HepG2 (cell line): ENCODE measurements around the gene ZFAND2B. TPM values are rescaled to one million over a fixed set of nuclear protein-coding genes. Genes with fewer than 3 reads are reported as not detected.

ENCODE experiments used
- BRD4 ChIP-seq: sonication (generic); formaldehyde crosslinking; IDR thresholded peaks from 2 replicates; pipeline ENCODE4 v1.4.0; 2020; ENCODE audit warnings: missing genetic modification reagents
- JDP2 ChIP-seq: sonication (generic); formaldehyde crosslinking; IDR thresholded peaks from 2 replicates; pipeline ENCODE4 v1.8.1; 2022; ENCODE audit warnings: missing genetic modification reagents, borderline replicate concordance
- KDM2A ChIP-seq: sonication (generic); formaldehyde crosslinking; IDR thresholded peaks from 2 replicates; pipeline ENCODE4 v1.4.0; 2020; ENCODE audit warnings: low read depth, missing genetic modification reagents, borderline replicate concordance
- KDM4B ChIP-seq: sonication (generic); formaldehyde crosslinking; IDR thresholded peaks from 2 replicates; pipeline ENCODE4 v1.4.0; 2020; ENCODE audit warnings: missing genetic modification reagents
- RAD51 ChIP-seq: fragments of 450-650 bp; IDR thresholded peaks from 2 replicates; pipeline ENCODE4 v1.6.1; 2016; ENCODE audit warnings: borderline replicate concordance
- ZC3H13 ChIP-seq: sonication (generic); formaldehyde crosslinking; IDR thresholded peaks from 2 replicates; pipeline ENCODE4 v1.8.1; 2023; ENCODE audit warnings: mild to moderate bottlenecking, missing genetic modification reagents, moderate library complexity
- ZNF33A ChIP-seq: sonication (generic); formaldehyde crosslinking; IDR thresholded peaks from 2 replicates; pipeline ENCODE4 v1.5.1; 2020; ENCODE audit warnings: missing genetic modification reagents, mild to moderate bottlenecking, moderate library complexity, borderline replicate concordance
- ZNF343 ChIP-seq: sonication (generic); formaldehyde crosslinking; IDR thresholded peaks from 2 replicates; pipeline ENCODE4 v1.4.0; 2020; ENCODE audit warnings: mild to moderate bottlenecking, missing genetic modification reagents
- ZNF780A ChIP-seq: sonication (generic); formaldehyde crosslinking; IDR thresholded peaks from 2 replicates; pipeline ENCODE4 v1.8.0; 2022; ENCODE audit warnings: mild to moderate bottlenecking, missing genetic modification reagents, moderate library complexity
- ZSCAN12 ChIP-seq: sonication (generic); formaldehyde crosslinking; IDR thresholded peaks from 2 replicates; pipeline ENCODE4 v1.9.0; 2021; ENCODE audit warnings: mild to moderate bottlenecking, missing genetic modification reagents
- polyA plus RNA-seq, 8 experiments: library from polyadenylated mRNA; depleted of rRNA in 3 of 8; stranded (reverse) in 7 of 8; unstranded in 1 of 8; fragments of >200 nt; fragmentation: Illumina TruSeq in 4 of 8; extraction: Trizol in 4 of 8; gene quantifications; 2 replicates each; pipeline versions ENCODE4 v1.2.1 to v1.2.3, GENCODE V29; 2011 to 2016; ENCODE audit warnings: low read depth in 4 of 8, missing spikeins in 1 of 8, mixed read lengths in 1 of 8; ENCODE audit not compliant: insufficient read depth in 1 of 8
- total RNA-seq, 5 experiments: library from RNA; depleted of rRNA; stranded (reverse); fragments of >200 nt; fragmentation: Illumina TruSeq; extraction: Trizol; gene quantifications; 2 replicates each; pipeline ENCODE4 v1.2.3, GENCODE V29; 2016; ENCODE audit warnings: low read depth in 1 of 5
- TF ChIP-seq, protein P1 (sequence below): sonication (generic); formaldehyde crosslinking; IDR thresholded peaks from 2 replicates; pipeline ENCODE4 v1.4.0; 2020; ENCODE audit warnings: mild to moderate bottlenecking, missing genetic modification reagents
- TF ChIP-seq, protein P2 (sequence below): sonication (generic); formaldehyde crosslinking; IDR thresholded peaks from 2 replicates; pipeline ENCODE4 v1.5.1; 2020; ENCODE audit warnings: mild to moderate bottlenecking, missing genetic modification reagents, moderate library complexity
- TF ChIP-seq, protein P3 (sequence below): sonication (generic); formaldehyde crosslinking; IDR thresholded peaks from 2 replicates; pipeline ENCODE4 v1.4.0; 2020; ENCODE audit warnings: missing genetic modification reagents
- TF ChIP-seq, protein P4 (sequence below): sonication (generic); formaldehyde crosslinking; IDR thresholded peaks from 2 replicates; pipeline ENCODE4 v1.8.1; 2022; ENCODE audit warnings: low read depth, mild to moderate bottlenecking, missing genetic modification reagents

Gene ZFAND2B
- total and polyA plus RNA-seq, 2 of the 13 experiments (the other 11 are each of a cell fraction or from before 2014, with no cell fraction given), result 53.3 to 115 TPM

DNA sequence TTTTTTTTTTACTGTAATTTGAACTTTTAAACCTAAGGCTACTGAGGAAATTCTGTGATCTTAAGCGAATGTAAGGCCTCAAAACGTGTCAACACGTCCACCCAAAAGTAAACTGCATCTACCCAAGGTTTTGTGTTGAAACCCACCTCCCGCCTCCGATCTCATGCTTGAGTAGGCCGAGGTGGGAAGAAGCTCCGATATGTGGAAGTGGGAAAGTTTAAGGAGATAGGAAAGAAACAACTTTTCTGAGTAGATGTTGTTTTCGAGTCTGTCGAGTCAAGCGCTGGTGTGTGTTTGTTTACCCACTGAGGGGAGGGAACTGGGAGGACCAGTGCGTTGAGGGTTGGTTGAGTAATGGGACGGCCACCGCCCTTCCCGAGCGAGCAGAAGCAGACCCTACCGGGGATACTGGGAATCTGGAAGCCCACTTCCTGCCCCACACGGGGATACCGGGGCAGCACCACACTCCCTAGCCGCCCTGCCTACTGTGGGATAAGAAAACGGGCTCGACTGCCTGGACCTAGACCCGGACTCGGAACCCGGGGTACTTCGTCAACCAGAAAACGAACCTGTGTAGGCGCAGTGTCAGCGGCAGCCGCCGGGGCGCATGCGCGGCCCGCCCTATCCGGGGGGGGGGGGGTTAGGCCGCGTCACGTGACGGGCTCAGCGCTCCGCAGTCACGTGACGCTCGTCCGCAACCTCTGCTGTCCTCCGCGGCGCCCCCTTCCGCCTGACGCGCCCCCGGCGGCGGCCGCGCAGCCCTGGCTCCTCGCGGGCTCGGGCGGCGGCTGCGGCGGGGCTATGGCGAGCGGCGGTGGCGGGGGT is 28.8 kb upstream of the ZFAND2B start, which contains the start of gene RETREG2 (continued):
- TF ChIP-seq ZNF33A (CRISPR knock-in tag) (no peak), RAD51 (peak; percentile 99), ZNF343 (CRISPR knock-in tag) (peak; percentile 87), ZC3H13 (peak; percentile 81), ZNF780A (CRISPR knock-in tag) (no peak; the same call in 1 of the 2 replicates), JDP2 (no peak), BRD4 (CRISPR knock-in tag) (no peak; the same call in 1 of the 2 replicates), KDM4B (CRISPR knock-in tag) (0 out of 2 replicates have a peak, but pooled peaks have one; percentile 21), ZSCAN12 (CRISPR knock-in tag) (peak; percentile 27; the same call in 1 of the 2 replicates), KDM2A (CRISPR knock-in tag) (peak; percentile 37; the same call in 1 of the 2 replicates)
- TF ChIP-seq, protein P1, sequence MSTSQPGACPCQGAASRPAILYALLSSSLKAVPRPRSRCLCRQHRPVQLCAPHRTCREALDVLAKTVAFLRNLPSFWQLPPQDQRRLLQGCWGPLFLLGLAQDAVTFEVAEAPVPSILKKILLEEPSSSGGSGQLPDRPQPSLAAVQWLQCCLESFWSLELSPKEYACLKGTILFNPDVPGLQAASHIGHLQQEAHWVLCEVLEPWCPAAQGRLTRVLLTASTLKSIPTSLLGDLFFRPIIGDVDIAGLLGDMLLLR (CRISPR knock-in tag), result 0 out of 2 replicates have a peak, but pooled peaks have one; percentile 51
- TF ChIP-seq, protein P2, sequence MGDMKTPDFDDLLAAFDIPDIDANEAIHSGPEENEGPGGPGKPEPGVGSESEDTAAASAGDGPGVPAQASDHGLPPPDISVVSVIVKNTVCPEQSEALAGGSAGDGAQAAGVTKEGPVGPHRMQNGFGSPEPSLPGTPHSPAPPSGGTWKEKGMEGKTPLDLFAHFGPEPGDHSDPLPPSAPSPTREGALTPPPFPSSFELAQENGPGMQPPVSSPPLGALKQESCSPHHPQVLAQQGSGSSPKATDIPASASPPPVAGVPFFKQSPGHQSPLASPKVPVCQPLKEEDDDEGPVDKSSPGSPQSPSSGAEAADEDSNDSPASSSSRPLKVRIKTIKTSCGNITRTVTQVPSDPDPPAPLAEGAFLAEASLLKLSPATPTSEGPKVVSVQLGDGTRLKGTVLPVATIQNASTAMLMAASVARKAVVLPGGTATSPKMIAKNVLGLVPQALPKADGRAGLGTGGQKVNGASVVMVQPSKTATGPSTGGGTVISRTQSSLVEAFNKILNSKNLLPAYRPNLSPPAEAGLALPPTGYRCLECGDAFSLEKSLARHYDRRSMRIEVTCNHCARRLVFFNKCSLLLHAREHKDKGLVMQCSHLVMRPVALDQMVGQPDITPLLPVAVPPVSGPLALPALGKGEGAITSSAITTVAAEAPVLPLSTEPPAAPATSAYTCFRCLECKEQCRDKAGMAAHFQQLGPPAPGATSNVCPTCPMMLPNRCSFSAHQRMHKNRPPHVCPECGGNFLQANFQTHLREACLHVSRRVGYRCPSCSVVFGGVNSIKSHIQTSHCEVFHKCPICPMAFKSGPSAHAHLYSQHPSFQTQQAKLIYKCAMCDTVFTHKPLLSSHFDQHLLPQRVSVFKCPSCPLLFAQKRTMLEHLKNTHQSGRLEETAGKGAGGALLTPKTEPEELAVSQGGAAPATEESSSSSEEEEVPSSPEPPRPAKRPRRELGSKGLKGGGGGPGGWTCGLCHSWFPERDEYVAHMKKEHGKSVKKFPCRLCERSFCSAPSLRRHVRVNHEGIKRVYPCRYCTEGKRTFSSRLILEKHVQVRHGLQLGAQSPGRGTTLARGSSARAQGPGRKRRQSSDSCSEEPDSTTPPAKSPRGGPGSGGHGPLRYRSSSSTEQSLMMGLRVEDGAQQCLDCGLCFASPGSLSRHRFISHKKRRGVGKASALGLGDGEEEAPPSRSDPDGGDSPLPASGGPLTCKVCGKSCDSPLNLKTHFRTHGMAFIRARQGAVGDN (CRISPR knock-in tag), result peak; percentile 80
- TF ChIP-seq, protein P3, sequence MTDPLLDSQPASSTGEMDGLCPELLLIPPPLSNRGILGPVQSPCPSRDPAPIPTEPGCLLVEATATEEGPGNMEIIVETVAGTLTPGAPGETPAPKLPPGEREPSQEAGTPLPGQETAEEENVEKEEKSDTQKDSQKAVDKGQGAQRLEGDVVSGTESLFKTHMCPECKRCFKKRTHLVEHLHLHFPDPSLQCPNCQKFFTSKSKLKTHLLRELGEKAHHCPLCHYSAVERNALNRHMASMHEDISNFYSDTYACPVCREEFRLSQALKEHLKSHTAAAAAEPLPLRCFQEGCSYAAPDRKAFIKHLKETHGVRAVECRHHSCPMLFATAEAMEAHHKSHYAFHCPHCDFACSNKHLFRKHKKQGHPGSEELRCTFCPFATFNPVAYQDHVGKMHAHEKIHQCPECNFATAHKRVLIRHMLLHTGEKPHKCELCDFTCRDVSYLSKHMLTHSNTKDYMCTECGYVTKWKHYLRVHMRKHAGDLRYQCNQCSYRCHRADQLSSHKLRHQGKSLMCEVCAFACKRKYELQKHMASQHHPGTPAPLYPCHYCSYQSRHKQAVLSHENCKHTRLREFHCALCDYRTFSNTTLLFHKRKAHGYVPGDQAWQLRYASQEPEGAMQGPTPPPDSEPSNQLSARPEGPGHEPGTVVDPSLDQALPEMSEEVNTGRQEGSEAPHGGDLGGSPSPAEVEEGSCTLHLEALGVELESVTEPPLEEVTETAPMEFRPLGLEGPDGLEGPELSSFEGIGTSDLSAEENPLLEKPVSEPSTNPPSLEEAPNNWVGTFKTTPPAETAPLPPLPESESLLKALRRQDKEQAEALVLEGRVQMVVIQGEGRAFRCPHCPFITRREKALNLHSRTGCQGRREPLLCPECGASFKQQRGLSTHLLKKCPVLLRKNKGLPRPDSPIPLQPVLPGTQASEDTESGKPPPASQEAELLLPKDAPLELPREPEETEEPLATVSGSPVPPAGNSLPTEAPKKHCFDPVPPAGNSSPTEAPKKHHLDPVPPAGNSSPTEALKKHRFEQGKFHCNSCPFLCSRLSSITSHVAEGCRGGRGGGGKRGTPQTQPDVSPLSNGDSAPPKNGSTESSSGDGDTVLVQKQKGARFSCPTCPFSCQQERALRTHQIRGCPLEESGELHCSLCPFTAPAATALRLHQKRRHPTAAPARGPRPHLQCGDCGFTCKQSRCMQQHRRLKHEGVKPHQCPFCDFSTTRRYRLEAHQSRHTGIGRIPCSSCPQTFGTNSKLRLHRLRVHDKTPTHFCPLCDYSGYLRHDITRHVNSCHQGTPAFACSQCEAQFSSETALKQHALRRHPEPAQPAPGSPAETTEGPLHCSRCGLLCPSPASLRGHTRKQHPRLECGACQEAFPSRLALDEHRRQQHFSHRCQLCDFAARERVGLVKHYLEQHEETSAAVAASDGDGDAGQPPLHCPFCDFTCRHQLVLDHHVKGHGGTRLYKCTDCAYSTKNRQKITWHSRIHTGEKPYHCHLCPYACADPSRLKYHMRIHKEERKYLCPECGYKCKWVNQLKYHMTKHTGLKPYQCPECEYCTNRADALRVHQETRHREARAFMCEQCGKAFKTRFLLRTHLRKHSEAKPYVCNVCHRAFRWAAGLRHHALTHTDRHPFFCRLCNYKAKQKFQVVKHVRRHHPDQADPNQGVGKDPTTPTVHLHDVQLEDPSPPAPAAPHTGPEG (CRISPR knock-in tag), result peak; percentile 87
- TF ChIP-seq, protein P4, sequence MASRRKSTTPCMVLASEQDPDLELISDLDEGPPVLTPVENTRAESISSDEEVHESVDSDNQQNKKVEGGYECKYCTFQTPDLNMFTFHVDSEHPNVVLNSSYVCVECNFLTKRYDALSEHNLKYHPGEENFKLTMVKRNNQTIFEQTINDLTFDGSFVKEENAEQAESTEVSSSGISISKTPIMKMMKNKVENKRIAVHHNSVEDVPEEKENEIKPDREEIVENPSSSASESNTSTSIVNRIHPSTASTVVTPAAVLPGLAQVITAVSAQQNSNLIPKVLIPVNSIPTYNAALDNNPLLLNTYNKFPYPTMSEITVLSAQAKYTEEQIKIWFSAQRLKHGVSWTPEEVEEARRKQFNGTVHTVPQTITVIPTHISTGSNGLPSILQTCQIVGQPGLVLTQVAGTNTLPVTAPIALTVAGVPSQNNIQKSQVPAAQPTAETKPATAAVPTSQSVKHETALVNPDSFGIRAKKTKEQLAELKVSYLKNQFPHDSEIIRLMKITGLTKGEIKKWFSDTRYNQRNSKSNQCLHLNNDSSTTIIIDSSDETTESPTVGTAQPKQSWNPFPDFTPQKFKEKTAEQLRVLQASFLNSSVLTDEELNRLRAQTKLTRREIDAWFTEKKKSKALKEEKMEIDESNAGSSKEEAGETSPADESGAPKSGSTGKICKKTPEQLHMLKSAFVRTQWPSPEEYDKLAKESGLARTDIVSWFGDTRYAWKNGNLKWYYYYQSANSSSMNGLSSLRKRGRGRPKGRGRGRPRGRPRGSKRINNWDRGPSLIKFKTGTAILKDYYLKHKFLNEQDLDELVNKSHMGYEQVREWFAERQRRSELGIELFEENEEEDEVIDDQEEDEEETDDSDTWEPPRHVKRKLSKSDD (CRISPR knock-in tag), result peak; percentile 65; the same call in 1 of the 2 replicates
